MCF 10A (cell line): ENCODE results near the gene PALD1. TPM values are rescaled to one million over a fixed set of nuclear protein-coding genes. Genes with fewer than 3 reads are reported as not detected.

Experiments used
- BruUV-seq: library from RNA; stranded (reverse); fragments of 400-500 nt; replicated peaks from 2 replicates; lab custom pipeline; 2021; lab: Mats Ljungman, UMichigan
- CTCF ChIA-PET: fragments of 300-600 bp; sonication (Branson Sonifier 250); formaldehyde crosslinking; extraction: SDS; loops from one replicate; lab custom pipeline; 2021; ENCODE audit warnings: antibody characterized with exemption, inconsistent platforms; lab: Yijun Ruan, JAX
- POLR2A ChIA-PET: fragments of 300-600, 350-650 bp; sonication (Branson Sonifier 250); formaldehyde crosslinking; extraction: SDS; loops from one replicate; lab custom pipeline; 2020; ENCODE audit warnings: antibody characterized with exemption, inconsistent platforms; lab: Yijun Ruan, JAX
- DNase-seq: peaks from one replicate; pipeline ENCODE4 v3.0.0-alpha.2; 2018; ENCODE audit not compliant: unreplicated experiment
- H3K27ac Mint-ChIP-seq: one replicate; pipeline ENCODE4 v1.8.0; 2022; ENCODE audit warnings: mild to moderate bottlenecking, low read depth, mixed read lengths; ENCODE audit not compliant: unreplicated experiment
- H3K27me3 Mint-ChIP-seq: one replicate; pipeline ENCODE4 v1.8.0; 2022; ENCODE audit warnings: mixed read lengths; ENCODE audit not compliant: insufficient read depth, unreplicated experiment
- H3K36me3 Mint-ChIP-seq: one replicate; pipeline ENCODE4 v1.8.0; 2022; ENCODE audit warnings: mild to moderate bottlenecking, moderate library complexity, mixed read lengths; ENCODE audit not compliant: insufficient read depth, unreplicated experiment
- H3K4me1 Mint-ChIP-seq: one replicate; pipeline ENCODE4 v1.8.0; 2022; ENCODE audit warnings: mixed read lengths; ENCODE audit not compliant: insufficient read depth, unreplicated experiment
- H3K4me3 Mint-ChIP-seq: one replicate; pipeline ENCODE4 v1.8.0; 2022; ENCODE audit warnings: mild to moderate bottlenecking, moderate library complexity, mixed read lengths; ENCODE audit not compliant: unreplicated experiment
- H3K9me3 Mint-ChIP-seq: one replicate; pipeline ENCODE4 v1.8.0; 2022; ENCODE audit warnings: mixed read lengths; ENCODE audit not compliant: unreplicated experiment
- CTCF ChIP-seq: fragments of 200-600 bp; IDR thresholded peaks from one replicate; pipeline ENCODE4 v1.8.0; 2022; ENCODE audit warnings: antibody characterized with exemption, mild to moderate bottlenecking; ENCODE audit not compliant: unreplicated experiment
- intact Hi-C: fragments of 100-400 bp; cut with micrococcal nuclease; formaldehyde crosslinking; loops from 2 replicates; pipeline ENCODE4 v1.14.1; 2022
- total RNA-seq: library from RNA; stranded (reverse); gene quantifications from 2 replicates; pipeline ENCODE4 v1.2.3, GENCODE V29; 2022

PALD1 gene
- total RNA-seq, 1 experiment from 2014 or later, result 0.12 TPM

GRCh38 chr10:70585578-70586169 is 107.1 kb downstream of the PALD1 start:
- POLR2A ChIA-PET, result no interaction called here
- Mint-ChIP-seq H3K27ac (no peak overlapping the region), H3K27me3 (peaks cover 37% of the 10 kb centered on the region), H3K4me1 (no peaks in the 10 kb centered on the region), H3K9me3 (no peaks in the 10 kb centered on the region), H3K4me3 (no peak overlapping the region), H3K36me3 (no peaks in the 10 kb centered on the region)
- intact Hi-C loops, result no loop called here
- DNase-seq, result no peak
- no TSS peak for BruUV-seq
- TF ChIP-seq CTCF, result no peak
- CTCF ChIA-PET, result interaction anchor here (0.6 kb wide), 2 partner anchors 12 to 417 kb away, joined by 3 to 4 read pairs; no protein-coding TSS in a partner anchor

GRCh38 chr10:70586348-70586930 is 107.9 kb downstream of the PALD1 start:
- BruUV-seq, result no TSS peak
- H3K4me3 Mint-ChIP-seq, result no peak overlapping the region
- no peak for DNase-seq
- H3K27ac Mint-ChIP-seq, result no peak overlapping the region
- H3K36me3 Mint-ChIP-seq, result no peaks in the 10 kb centered on the region
- CTCF ChIA-PET, result interaction anchor here (0.6 kb wide), 1 partner anchor 45 kb away, joined by 3 read pairs; no protein-coding TSS in a partner anchor
- POLR2A ChIA-PET, result no interaction called here
- intact Hi-C loops, result no loop called here
- no peak for TF ChIP-seq CTCF
- H3K4me1 Mint-ChIP-seq, result no peaks in the 10 kb centered on the region
- H3K27me3 Mint-ChIP-seq, result peaks cover 37% of the 10 kb centered on the region
- H3K9me3 Mint-ChIP-seq, result no peaks in the 10 kb centered on the region

- Mint-ChIP-seq H3K9me3 (no peaks in the 10 kb centered on the region), H3K27ac (no peak overlapping the region), H3K27me3 (peaks cover 37% of the 10 kb centered on the region), H3K4me3 (no peak overlapping the region), H3K4me1 (no peaks in the 10 kb centered on the region), H3K36me3 (no peaks in the 10 kb centered on the region)
- ChIA-PET CTCF (interaction anchor here (0.6 to 1.0 kb wide), 2 partner anchors 46 to 172 kb away, joined by 3 to 6 read pairs; no protein-coding TSS in a partner anchor), POLR2A (no interaction called here)
- intact Hi-C loops, result no loop called here
- no peak for TF ChIP-seq CTCF
- DNase-seq, result no peak
- no TSS peak for BruUV-seq
Observed at GRCh38 chr10:70587045-70587658, 108.6 kb downstream of the PALD1 start.

- Mint-ChIP-seq H3K4me1 (no peaks in the 10 kb centered on the region), H3K4me3 (no peak overlapping the region), H3K27me3 (peaks cover 37% of the 10 kb centered on the region), H3K27ac (no peak overlapping the region), H3K36me3 (no peaks in the 10 kb centered on the region), H3K9me3 (no peaks in the 10 kb centered on the region)
- POLR2A ChIA-PET, result interaction anchor here (0.7 kb wide), 1 partner anchor 19 kb away, joined by 3 read pairs; no protein-coding TSS in a partner anchor
- BruUV-seq, result no TSS peak
- intact Hi-C loops, result no loop called here
- CTCF ChIA-PET, result interaction anchor here (0.7 to 1.0 kb wide), 2 partner anchors 171 to 905 kb away, joined by 3 to 6 read pairs; no protein-coding TSS in a partner anchor
- TF ChIP-seq CTCF, result no peak
- no peak for DNase-seq
Observed at GRCh38 chr10:70588255-70588654, 109.7 kb downstream of the PALD1 start.
